ENCODE data around the gene UCK1.
"Not testable (repeated sequence)": the region's sequence is repeated elsewhere in the genome, so short reads cannot be mapped to it uniquely, and the experiment has no call there.

Gene UCK1

GRCh38 chr9:131554843-131555351 is 23.8 kb upstream of the UCK1 start:
- H3K36me3 ChIP-seq (ENCODE audit: insufficient read depth): no peaks in the 10 kb centered on the region
- no peaks in the 10 kb centered on the region for H3K79me2 ChIP-seq (ENCODE audit: insufficient read depth, low read depth)
- no peak for TF ChIP-seq CTCF (conservative IDR thresholded peaks at IDR 0.05; ENCODE audit: low read depth, low read length)
- no peak overlapping the region for H3K9ac ChIP-seq
- no peak overlapping the region for H2AFZ ChIP-seq (ENCODE audit: low read depth)
- no peaks in the 10 kb centered on the region; the same call in 1 of the 2 replicates for H3K27me3 ChIP-seq (ENCODE audit: insufficient read depth, low read depth)
- H4K20me1 ChIP-seq (ENCODE audit: insufficient read depth): no peaks in the 10 kb centered on the region
- H3K4me3 ChIP-seq (IDR thresholded peaks at IDR 0.05; ENCODE audit: insufficient read depth, low read depth, low read length): no peak overlapping the region
- no peak overlapping the region for H3K27ac ChIP-seq
- H3K4me1 ChIP-seq (ENCODE audit: low read depth, poor library complexity, severe bottlenecking): no peaks in the 10 kb centered on the region
- H3K4me2 ChIP-seq: no peak overlapping the region

- Histone ChIP-seq H3K36me3 (ENCODE audit: insufficient read depth) (no peaks in the 10 kb centered on the region), H3K27ac (no peak overlapping the region), H2AFZ (ENCODE audit: low read depth) (no peak overlapping the region), H4K20me1 (ENCODE audit: insufficient read depth) (no peaks in the 10 kb centered on the region), H3K4me1 (ENCODE audit: low read depth, poor library complexity, severe bottlenecking) (no peaks in the 10 kb centered on the region), H3K4me3 (IDR thresholded peaks at IDR 0.05; ENCODE audit: insufficient read depth, low read depth, low read length) (no peak overlapping the region), H3K4me2 (no peak overlapping the region), H3K9ac (no peak overlapping the region), H3K27me3 (ENCODE audit: insufficient read depth, low read depth) (no peaks in the 10 kb centered on the region; the same call in 1 of the 2 replicates), H3K79me2 (ENCODE audit: insufficient read depth, low read depth) (no peaks in the 10 kb centered on the region)
- TF ChIP-seq CTCF (conservative IDR thresholded peaks at IDR 0.05; ENCODE audit: low read depth, low read length): no peak
Measured at GRCh38 chr9:131554087-131554842, 23.2 kb upstream of the UCK1 start.

DNA sequence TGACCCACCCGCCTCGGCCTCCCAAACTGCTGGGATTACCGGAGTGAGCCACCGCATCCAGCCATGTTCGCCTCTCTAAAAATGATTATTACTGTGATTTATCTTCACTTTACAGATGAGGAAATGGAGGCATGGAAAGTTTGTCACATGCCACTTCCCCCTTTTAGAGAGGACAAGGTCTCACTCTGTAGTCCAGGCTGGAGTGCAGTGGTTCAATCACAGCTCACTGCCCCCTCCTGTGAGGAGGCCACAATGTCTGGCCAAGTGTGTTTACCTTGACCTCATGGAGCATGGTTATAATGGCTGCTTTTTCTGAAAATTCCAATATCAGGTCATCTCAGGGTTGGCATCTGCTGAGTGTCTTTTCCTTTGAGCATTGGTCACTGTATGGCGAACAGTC is 21.0 kb upstream of the UCK1 start:
- no peaks in the 10 kb centered on the region for H4K20me1 ChIP-seq (ENCODE audit: insufficient read depth)
- H3K4me2 ChIP-seq: no peak overlapping the region
- H3K36me3 ChIP-seq (ENCODE audit: insufficient read depth): no peaks in the 10 kb centered on the region
- no peak overlapping the region for H3K4me3 ChIP-seq (IDR thresholded peaks at IDR 0.05; ENCODE audit: insufficient read depth, low read depth, low read length)
- peaks cover 9% of the 10 kb centered on the region; the same call in 1 of the 2 replicates for H3K27me3 ChIP-seq (ENCODE audit: insufficient read depth, low read depth)
- H3K9ac ChIP-seq: no peak overlapping the region
- no peak overlapping the region for H3K27ac ChIP-seq
- no peak overlapping the region for H2AFZ ChIP-seq (ENCODE audit: low read depth)
- no peaks in the 10 kb centered on the region for H3K4me1 ChIP-seq (ENCODE audit: low read depth, poor library complexity, severe bottlenecking)
- TF ChIP-seq CTCF (conservative IDR thresholded peaks at IDR 0.05; ENCODE audit: low read depth, low read length): no peak
- H3K79me2 ChIP-seq (ENCODE audit: insufficient read depth, low read depth): no peaks in the 10 kb centered on the region

- H3K27me3 ChIP-seq (ENCODE audit: insufficient read depth, low read depth); H4K20me1 ChIP-seq (ENCODE audit: insufficient read depth); H3K4me2 ChIP-seq; H3K9ac ChIP-seq; H3K4me1 ChIP-seq (ENCODE audit: low read depth, poor library complexity, severe bottlenecking); H3K27ac ChIP-seq; H2AFZ ChIP-seq (ENCODE audit: low read depth); H3K79me2 ChIP-seq (ENCODE audit: insufficient read depth, low read depth); H3K36me3 ChIP-seq (ENCODE audit: insufficient read depth); H3K4me3 ChIP-seq (IDR thresholded peaks at IDR 0.05; ENCODE audit: insufficient read depth, low read depth, low read length): not testable (repeated sequence)
Measured at GRCh38 chr9:131550465-131550864, 19.4 kb upstream of the UCK1 start.

- not testable (repeated sequence) for H2AFZ ChIP-seq (ENCODE audit: low read depth); H3K4me1 ChIP-seq (ENCODE audit: low read depth, poor library complexity, severe bottlenecking); H3K27me3 ChIP-seq (ENCODE audit: insufficient read depth, low read depth); H3K36me3 ChIP-seq (ENCODE audit: insufficient read depth); H3K4me2 ChIP-seq; H3K79me2 ChIP-seq (ENCODE audit: insufficient read depth, low read depth); H3K4me3 ChIP-seq (IDR thresholded peaks at IDR 0.05; ENCODE audit: insufficient read depth, low read depth, low read length); H3K9ac ChIP-seq; H3K27ac ChIP-seq; H4K20me1 ChIP-seq (ENCODE audit: insufficient read depth)
Measured at GRCh38 chr9:131549186-131549585, 18.1 kb upstream of the UCK1 start.

All from KMS-11 (cell line).